Measurements from ENCODE around the gene OR8J1. TPM values are rescaled to one million over a fixed set of nuclear protein-coding genes. Genes with fewer than 3 reads are reported as not detected.

Gene OR8J1, protein sequence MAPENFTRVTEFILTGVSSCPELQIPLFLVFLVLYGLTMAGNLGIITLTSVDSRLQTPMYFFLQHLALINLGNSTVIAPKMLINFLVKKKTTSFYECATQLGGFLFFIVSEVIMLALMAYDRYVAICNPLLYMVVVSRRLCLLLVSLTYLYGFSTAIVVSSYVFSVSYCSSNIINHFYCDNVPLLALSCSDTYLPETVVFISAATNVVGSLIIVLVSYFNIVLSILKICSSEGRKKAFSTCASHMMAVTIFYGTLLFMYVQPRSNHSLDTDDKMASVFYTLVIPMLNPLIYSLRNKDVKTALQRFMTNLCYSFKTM
- polyA plus RNA-seq (2011; rRNA removed), result not detected in 2 replicates
- not detected in 2 replicates for polyA minus RNA-seq (2011; rRNA and poly(A)+ RNA removed)

GRCh38 chr11:56353991-56354390, at the start of gene OR8J1:
Gene OR8J1 (plus strand): TSS chr11:56354291. CDS start chr11:56360247, 5,956 bp downstream.
- ChIA-PET POLR2A (no interaction called here), CTCF (no interaction called here)
- DNase-seq (ENCODE audit: low read depth), result no peak
- Histone ChIP-seq H3K27me3 (ENCODE audit: control insufficient read depth, insufficient read depth, low read length) (no peaks in the 10 kb centered on the region), H3K4me3 (ENCODE audit: low read depth, low read length) (no peak within 1 kb of the TSS), H3K36me3 (ENCODE audit: control insufficient read depth, insufficient read depth, low read length) (no peaks in the 10 kb centered on the region)
- TF ChIP-seq, protein P1, sequence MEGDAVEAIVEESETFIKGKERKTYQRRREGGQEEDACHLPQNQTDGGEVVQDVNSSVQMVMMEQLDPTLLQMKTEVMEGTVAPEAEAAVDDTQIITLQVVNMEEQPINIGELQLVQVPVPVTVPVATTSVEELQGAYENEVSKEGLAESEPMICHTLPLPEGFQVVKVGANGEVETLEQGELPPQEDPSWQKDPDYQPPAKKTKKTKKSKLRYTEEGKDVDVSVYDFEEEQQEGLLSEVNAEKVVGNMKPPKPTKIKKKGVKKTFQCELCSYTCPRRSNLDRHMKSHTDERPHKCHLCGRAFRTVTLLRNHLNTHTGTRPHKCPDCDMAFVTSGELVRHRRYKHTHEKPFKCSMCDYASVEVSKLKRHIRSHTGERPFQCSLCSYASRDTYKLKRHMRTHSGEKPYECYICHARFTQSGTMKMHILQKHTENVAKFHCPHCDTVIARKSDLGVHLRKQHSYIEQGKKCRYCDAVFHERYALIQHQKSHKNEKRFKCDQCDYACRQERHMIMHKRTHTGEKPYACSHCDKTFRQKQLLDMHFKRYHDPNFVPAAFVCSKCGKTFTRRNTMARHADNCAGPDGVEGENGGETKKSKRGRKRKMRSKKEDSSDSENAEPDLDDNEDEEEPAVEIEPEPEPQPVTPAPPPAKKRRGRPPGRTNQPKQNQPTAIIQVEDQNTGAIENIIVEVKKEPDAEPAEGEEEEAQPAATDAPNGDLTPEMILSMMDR (IDR thresholded peaks at IDR 0.05; ENCODE audit: insufficient read depth, low read depth, low read length), result no peak

GRCh38 chr11:56307836-56308235, 46.3 kb upstream of the OR8J1 start:
- ChIA-PET CTCF (no interaction called here), POLR2A (no interaction called here)
- DNase-seq (ENCODE audit: low read depth), result no peak
- no peak overlapping the region for H3K4me3 ChIP-seq (ENCODE audit: low read depth, low read length)
- H3K27me3 ChIP-seq (ENCODE audit: control insufficient read depth, insufficient read depth, low read length), result no peaks in the 10 kb centered on the region
- TF ChIP-seq, protein P1 (IDR thresholded peaks at IDR 0.05; ENCODE audit: insufficient read depth, low read depth, low read length), result no peak
- no peaks in the 10 kb centered on the region for H3K36me3 ChIP-seq (ENCODE audit: control insufficient read depth, insufficient read depth, low read length)

- POLR2A ChIA-PET, result no interaction called here
- TF ChIP-seq, protein P1 (IDR thresholded peaks at IDR 0.05; ENCODE audit: insufficient read depth, low read depth, low read length), result no peak
- no peak for DNase-seq (ENCODE audit: low read depth)
- CTCF ChIA-PET, result no interaction called here
- H3K4me3 ChIP-seq (ENCODE audit: low read depth, low read length), result no peak within 1 kb of the TSS
- H3K36me3 ChIP-seq (ENCODE audit: control insufficient read depth, insufficient read depth, low read length), result no peaks in the 10 kb centered on the region
- no peaks in the 10 kb centered on the region for H3K27me3 ChIP-seq (ENCODE audit: control insufficient read depth, insufficient read depth, low read length)
Measured at GRCh38 chr11:56314844-56315243, 39.2 kb upstream of the OR8J1 start, which contains the start of gene OR8K3. Gene OR8K3 (plus strand): TSS chr11:56315144. CDS start chr11:56318307, 3,163 bp downstream.

- CTCF ChIA-PET, result no interaction called here
- POLR2A ChIA-PET, result no interaction called here
- no peak for DNase-seq (ENCODE audit: low read depth)
Measured at GRCh38 chr11:56331861-56332491, 22.1 kb upstream of the OR8J1 start.

DNA sequence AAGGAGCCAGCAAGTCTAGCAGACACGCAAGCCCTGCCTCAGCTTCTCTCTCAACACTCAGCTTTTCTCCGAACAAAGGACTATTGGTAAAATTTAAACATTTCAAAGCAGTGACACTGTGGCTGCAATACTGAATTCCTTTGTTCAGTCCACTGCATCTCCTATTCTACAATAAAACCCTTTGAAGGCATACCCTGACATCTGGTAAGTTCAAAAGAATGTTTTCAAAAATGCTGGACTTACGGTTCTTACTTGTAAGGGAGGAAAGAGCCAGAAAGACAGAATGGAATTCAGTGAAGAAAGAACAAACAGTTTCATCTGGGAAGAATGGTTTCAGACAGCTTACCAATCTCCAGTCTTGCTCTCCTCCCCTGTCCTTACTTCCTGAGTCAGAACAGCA, 20.9 kb upstream of the OR8J1 start:
- no peak for DNase-seq (ENCODE audit: low read depth)
- CTCF ChIA-PET, result no interaction called here
- TF ChIP-seq, protein P1 (IDR thresholded peaks at IDR 0.05; ENCODE audit: insufficient read depth, low read depth, low read length), result no peak
- Histone ChIP-seq H3K27me3 (ENCODE audit: control insufficient read depth, insufficient read depth, low read length) (no peaks in the 10 kb centered on the region), H3K36me3 (ENCODE audit: control insufficient read depth, insufficient read depth, low read length) (no peaks in the 10 kb centered on the region), H3K4me3 (ENCODE audit: low read depth, low read length) (no peak overlapping the region)
- POLR2A ChIA-PET, result no interaction called here

More at GRCh38 chr11:56331861-56332491, 22.1 kb upstream of the OR8J1 start:
- Histone ChIP-seq H3K36me3 (ENCODE audit: control insufficient read depth, insufficient read depth, low read length) (no peaks in the 10 kb centered on the region), H3K27me3 (ENCODE audit: control insufficient read depth, insufficient read depth, low read length) (no peaks in the 10 kb centered on the region), H3K4me3 (ENCODE audit: low read depth, low read length) (no peak overlapping the region)
- TF ChIP-seq, protein P1 (IDR thresholded peaks at IDR 0.05; ENCODE audit: insufficient read depth, low read depth, low read length), result no peak

Data from BJ (cell line).